ENCODE results near the gene VIPR2. TPM values are rescaled to one million over a fixed set of nuclear protein-coding genes. Genes with fewer than 3 reads are reported as not detected.

Gene VIPR2
- total RNA-seq, 4 donors from 2014 or later = 1.8 to 3.7 (median 2.7) TPM

- H3K27ac ChIP-seq = peak overlapping the region in 3 of 4 donors; percentile 26 to 49 (median 28)
- no peak overlapping the region for H3K4me3 ChIP-seq
- TF ChIP-seq POLR2A (IDR thresholded peaks at IDR 0.05) (no peak), POLR2AphosphoS5 (IDR thresholded peaks at IDR 0.05) (no peak), EP300 (IDR thresholded peaks at IDR 0.05; ENCODE audit: low read depth) (no peak)
- TF ChIP-seq, protein P1, sequence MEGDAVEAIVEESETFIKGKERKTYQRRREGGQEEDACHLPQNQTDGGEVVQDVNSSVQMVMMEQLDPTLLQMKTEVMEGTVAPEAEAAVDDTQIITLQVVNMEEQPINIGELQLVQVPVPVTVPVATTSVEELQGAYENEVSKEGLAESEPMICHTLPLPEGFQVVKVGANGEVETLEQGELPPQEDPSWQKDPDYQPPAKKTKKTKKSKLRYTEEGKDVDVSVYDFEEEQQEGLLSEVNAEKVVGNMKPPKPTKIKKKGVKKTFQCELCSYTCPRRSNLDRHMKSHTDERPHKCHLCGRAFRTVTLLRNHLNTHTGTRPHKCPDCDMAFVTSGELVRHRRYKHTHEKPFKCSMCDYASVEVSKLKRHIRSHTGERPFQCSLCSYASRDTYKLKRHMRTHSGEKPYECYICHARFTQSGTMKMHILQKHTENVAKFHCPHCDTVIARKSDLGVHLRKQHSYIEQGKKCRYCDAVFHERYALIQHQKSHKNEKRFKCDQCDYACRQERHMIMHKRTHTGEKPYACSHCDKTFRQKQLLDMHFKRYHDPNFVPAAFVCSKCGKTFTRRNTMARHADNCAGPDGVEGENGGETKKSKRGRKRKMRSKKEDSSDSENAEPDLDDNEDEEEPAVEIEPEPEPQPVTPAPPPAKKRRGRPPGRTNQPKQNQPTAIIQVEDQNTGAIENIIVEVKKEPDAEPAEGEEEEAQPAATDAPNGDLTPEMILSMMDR (IDR thresholded peaks at IDR 0.05) = no peak
- no peaks in the 10 kb centered on the region for H3K9me3 ChIP-seq
- DNase-seq = no peak
- intact Hi-C loops (cut with DNase I; ENCODE audit: low total_unique reads) (no loop called here), in situ Hi-C loops (cut with MboI; ENCODE audit: low pct_ligation_motif_present in 1 of 4, low pct_unique_long_range_greater_than_20kb in 1 of 4, low sequenced_read_pairs in 3 of 4) (no loop called here)
- no peaks in the 10 kb centered on the region for H3K27me3 ChIP-seq
- H3K4me1 ChIP-seq = peaks cover 5 to 30% (median 6%) of the 10 kb centered on the region in 4 donors
- 81% methylated on average over 3 of the region's 3 CpGs; no CpG with 5 or more reads in 1 of the 2 donors for WGBS, 2 donors (ENCODE audit: low coverage in 1 of 2)
- no peaks in the 10 kb centered on the region for H3K36me3 ChIP-seq
Observed at GRCh38 chr7:159011722-159012022, 133.0 kb downstream of the VIPR2 start.

DNA sequence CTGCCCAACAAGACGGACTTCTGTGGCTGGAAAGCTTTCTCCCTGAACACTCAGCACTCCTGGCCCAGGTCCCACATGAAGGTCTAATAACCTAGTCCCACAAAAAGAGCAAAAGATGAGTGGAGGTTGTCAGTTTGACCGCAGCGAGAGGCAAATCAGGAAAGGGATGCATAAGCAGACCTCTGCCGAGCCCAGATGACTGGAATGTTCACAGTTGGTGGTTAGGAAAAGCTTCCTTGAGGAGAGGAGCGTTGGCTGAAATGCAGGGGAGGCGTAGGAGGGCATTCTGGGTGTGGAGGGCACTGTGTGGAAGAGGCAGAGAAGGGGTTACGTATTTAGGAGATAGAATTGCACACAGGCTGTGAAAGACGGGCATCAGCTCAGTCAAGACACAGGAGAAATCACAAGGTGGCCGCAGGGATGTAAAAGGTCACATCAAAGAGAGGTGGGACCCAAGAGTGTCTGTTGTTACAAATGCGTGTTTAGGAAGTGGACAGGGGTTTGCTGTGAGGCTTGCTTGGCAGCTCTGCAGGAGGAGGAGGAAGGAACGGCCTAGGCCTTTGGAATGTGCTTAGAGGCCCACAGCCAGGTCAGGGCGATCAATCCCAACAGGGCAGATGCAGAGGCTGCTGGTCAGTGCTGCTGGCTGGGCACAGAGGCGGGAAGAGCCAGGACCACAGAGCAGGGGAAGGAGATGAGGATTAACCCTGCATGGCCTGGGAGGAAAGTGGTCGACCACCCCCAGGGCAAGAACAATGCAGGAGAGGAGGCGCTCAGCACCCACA lies 133.5 kb downstream of the VIPR2 start:
- Histone ChIP-seq H3K4me3 (no peak overlapping the region), H3K36me3 (no peaks in the 10 kb centered on the region), H3K27me3 (no peaks in the 10 kb centered on the region), H3K9me3 (no peaks in the 10 kb centered on the region), H3K27ac (peak overlapping the region in 1 of 4 donors; percentile 28), H3K4me1 (peaks cover 5 to 30% (median 6%) of the 10 kb centered on the region in 4 donors)
- TF ChIP-seq EP300 (IDR thresholded peaks at IDR 0.05; ENCODE audit: low read depth) (no peak), POLR2A (IDR thresholded peaks at IDR 0.05) (no peak), POLR2AphosphoS5 (IDR thresholded peaks at IDR 0.05) (no peak)
- TF ChIP-seq, protein P1 (IDR thresholded peaks at IDR 0.05) = no peak
- in situ Hi-C loops (cut with MboI; ENCODE audit: low pct_ligation_motif_present in 1 of 4, low pct_unique_long_range_greater_than_20kb in 1 of 4, low sequenced_read_pairs in 3 of 4) = no loop called here
- WGBS, 2 donors (ENCODE audit: low coverage in 1 of 2) = 85 to 86% methylated on average over 11 to 15 of the region's 15 CpGs
- no peak for DNase-seq
- intact Hi-C loops (cut with DNase I; ENCODE audit: low total_unique reads) = no loop called here

- H3K4me1 ChIP-seq = peaks cover 5 to 25% (median 6%) of the 10 kb centered on the region in 4 donors
- H3K27ac ChIP-seq = no peak overlapping the region
- TF ChIP-seq POLR2A (IDR thresholded peaks at IDR 0.05) = no peak
- TF ChIP-seq EP300 (IDR thresholded peaks at IDR 0.05; ENCODE audit: low read depth) = no peak
- no peak for TF ChIP-seq POLR2AphosphoS5 (IDR thresholded peaks at IDR 0.05)
- TF ChIP-seq, protein P1 (IDR thresholded peaks at IDR 0.05) = no peak
- no peaks in the 10 kb centered on the region for H3K27me3 ChIP-seq
- H3K36me3 ChIP-seq = no peaks in the 10 kb centered on the region
- no peak for DNase-seq
- intact Hi-C loops (cut with DNase I; ENCODE audit: low total_unique reads) = no loop called here
- WGBS, 2 donors (ENCODE audit: low coverage in 1 of 2) = 91 to 93% methylated on average over 5 to 15 of the region's 15 CpGs
- in situ Hi-C loops (cut with MboI; ENCODE audit: low pct_ligation_motif_present in 1 of 4, low pct_unique_long_range_greater_than_20kb in 1 of 4, low sequenced_read_pairs in 3 of 4) = no loop called here
- H3K9me3 ChIP-seq = no peaks in the 10 kb centered on the region
- no peak overlapping the region for H3K4me3 ChIP-seq
Observed at GRCh38 chr7:159010411-159010810, 134.3 kb downstream of the VIPR2 start.

- no peak for DNase-seq
- Histone ChIP-seq H3K4me3 (no peak overlapping the region), H3K36me3 (no peaks in the 10 kb centered on the region), H3K27ac (no peak overlapping the region), H3K27me3 (no peaks in the 10 kb centered on the region), H3K9me3 (no peaks in the 10 kb centered on the region), H3K4me1 (peaks cover 3 to 20% (median 6%) of the 10 kb centered on the region in 4 donors)
- in situ Hi-C loops (cut with MboI; ENCODE audit: low pct_ligation_motif_present in 1 of 4, low pct_unique_long_range_greater_than_20kb in 1 of 4, low sequenced_read_pairs in 3 of 4) (no loop called here), intact Hi-C loops (cut with DNase I; ENCODE audit: low total_unique reads) (no loop called here)
- WGBS, 2 donors (ENCODE audit: low coverage in 1 of 2) = 76 to 94% methylated on average over 6 to 17 of the region's 17 CpGs
- TF ChIP-seq EP300 (IDR thresholded peaks at IDR 0.05; ENCODE audit: low read depth) = no peak
- TF ChIP-seq, protein P1 (IDR thresholded peaks at IDR 0.05) = no peak
- no peak for TF ChIP-seq POLR2AphosphoS5 (IDR thresholded peaks at IDR 0.05)
- no peak for TF ChIP-seq POLR2A (IDR thresholded peaks at IDR 0.05)
Observed at GRCh38 chr7:159009951-159010350, 134.7 kb downstream of the VIPR2 start.
